Nephron (organoid): ENCODE results near the gene ACAA2.
A peak's percentile ranks its signal among the peaks of the same experiment; 100 is the strongest.

ENCODE experiments used
- H3K27ac Mint-ChIP-seq, 3 experiments: 2 replicates each; pipeline ENCODE4 v1.8.0; 2020; ENCODE audit warnings: mixed read lengths in 3 of 3, mild to moderate bottlenecking in 2 of 3, moderate library complexity in 1 of 3
- H3K27me3 Mint-ChIP-seq: 2 replicates; pipeline ENCODE4 v1.8.0; 2021; ENCODE audit warnings: low read depth, mild to moderate bottlenecking, moderate library complexity, mixed read lengths
- H3K36me3 Mint-ChIP-seq: 2 replicates; pipeline ENCODE4 v1.8.0; 2020; ENCODE audit warnings: low read depth, mixed read lengths
- H3K4me1 Mint-ChIP-seq: 2 replicates; pipeline ENCODE4 v1.8.0; 2020; ENCODE audit warnings: mixed read lengths
- H3K4me3 Mint-ChIP-seq, 3 experiments: 2 replicates each; pipeline ENCODE4 v1.8.0; 2020; ENCODE audit warnings: mild to moderate bottlenecking in 3 of 3, mixed read lengths in 3 of 3, moderate library complexity in 2 of 3
- H3K9me3 Mint-ChIP-seq: 2 replicates; pipeline ENCODE4 v1.8.0; 2020; ENCODE audit warnings: mixed read lengths
- CTCF ChIP-seq, 3 experiments: fragments of 200-600 bp; sonication (generic); IDR thresholded peaks; one replicate each; pipeline ENCODE4 v1.5.0; 2021; ENCODE audit warnings: antibody characterized with exemption in 3 of 3; ENCODE audit not compliant: unreplicated experiment in 3 of 3

The ACAA2 gene

GRCh38 chr18:49769047-49769728, 44.1 kb downstream of the ACAA2 start:
- no peaks in the 10 kb centered on the region for H3K36me3 Mint-ChIP-seq
- no peaks in the 10 kb centered on the region for H3K9me3 Mint-ChIP-seq
- no peak for TF ChIP-seq CTCF (IDR thresholded peaks at IDR 0.05; ENCODE audit: unreplicated experiment in 3 of 3)
- no peaks in the 10 kb centered on the region for H3K27me3 Mint-ChIP-seq
- H3K27ac Mint-ChIP-seq, result peak overlapping the region in 1 of 3 experiments; percentile 20
- peaks cover 13% of the 10 kb centered on the region for H3K4me1 Mint-ChIP-seq
- no peak overlapping the region for H3K4me3 Mint-ChIP-seq

GRCh38 chr18:49768051-49768391, 45.3 kb downstream of the ACAA2 start:
- Mint-ChIP-seq H3K4me1 (peaks cover 13% of the 10 kb centered on the region), H3K4me3 (no peak overlapping the region), H3K27ac (no peak overlapping the region), H3K27me3 (no peaks in the 10 kb centered on the region), H3K9me3 (no peaks in the 10 kb centered on the region), H3K36me3 (no peaks in the 10 kb centered on the region)
- TF ChIP-seq CTCF (IDR thresholded peaks at IDR 0.05; ENCODE audit: unreplicated experiment in 3 of 3), result peak; percentile 66 to 67 (median 67)

- H3K27me3 Mint-ChIP-seq, result no peaks in the 10 kb centered on the region
- H3K9me3 Mint-ChIP-seq, result no peaks in the 10 kb centered on the region
- no peaks in the 10 kb centered on the region for H3K36me3 Mint-ChIP-seq
- H3K27ac Mint-ChIP-seq, result peak overlapping the region in 1 of 3 experiments; percentile 57
- H3K4me3 Mint-ChIP-seq, result no peak overlapping the region
- H3K4me1 Mint-ChIP-seq, result peaks cover 13% of the 10 kb centered on the region
- TF ChIP-seq CTCF (IDR thresholded peaks at IDR 0.05; ENCODE audit: unreplicated experiment in 3 of 3), result no peak
Measured at GRCh38 chr18:49767111-49768050, 46.0 kb downstream of the ACAA2 start.

- Mint-ChIP-seq H3K4me1 (peaks cover 13% of the 10 kb centered on the region), H3K4me3 (no peak overlapping the region), H3K27me3 (peaks cover 4% of the 10 kb centered on the region), H3K36me3 (no peaks in the 10 kb centered on the region), H3K9me3 (no peaks in the 10 kb centered on the region), H3K27ac (no peak overlapping the region)
- TF ChIP-seq CTCF (IDR thresholded peaks at IDR 0.05; ENCODE audit: unreplicated experiment in 3 of 3), result no peak
Measured at GRCh38 chr18:49766646-49767045, 46.7 kb downstream of the ACAA2 start.

- Mint-ChIP-seq H3K9me3 (no peaks in the 10 kb centered on the region), H3K36me3 (no peaks in the 10 kb centered on the region), H3K27me3 (peaks cover 5% of the 10 kb centered on the region), H3K4me1 (peaks cover 13% of the 10 kb centered on the region), H3K4me3 (no peak overlapping the region), H3K27ac (peak overlapping the region in 1 of 3 experiments; percentile 35)
- TF ChIP-seq CTCF (IDR thresholded peaks at IDR 0.05; ENCODE audit: unreplicated experiment in 3 of 3), result no peak
Measured at GRCh38 chr18:49764032-49764431, 49.3 kb downstream of the ACAA2 start.
